Pancreas (tissue), 10 donors: ENCODE data around the gene TTC39C. TPM values are rescaled to one million over a fixed set of nuclear protein-coding genes. Genes with fewer than 3 reads are reported as not detected.

ENCODE experiments used
- ATAC-seq, 4 donors: fragments of 200-7000 bp; cut with Tn5 transposase; one replicate each; pipeline versions ENCODE4 v1.8.0 to v1.9.1; 2020; ENCODE audit warnings: mild to moderate bottlenecking in 4 of 4, moderate library complexity in 4 of 4
- DNase-seq, 6 donors: peaks; one replicate each; pipeline ENCODE4 v3.0.0-alpha.2; 2020
- FAIRE-seq: peaks from 2 replicates; lab custom pipeline; 2012; peaks lifted over from hg19 to GRCh38; lab: Jason Lieb, UNC
- H3K27ac ChIP-seq, 4 donors: fragments of 200-600 bp; sonication (generic); 1 replicate in 3 of 4; 2 replicates in 1 of 4; pipeline versions ENCODE4 v1.5.0 to v1.8.0; 2020
- H3K27me3 ChIP-seq, 4 donors: fragments of 200-600 bp; one replicate each; pipeline ENCODE4 v1.8.0; 2021
- H3K36me3 ChIP-seq, 3 donors: fragments of 200-600 bp; sonication (generic) in 1 of 3; one replicate each; pipeline versions ENCODE4 v1.5.0 to v1.8.0; 2020 to 2021
- H3K4me1 ChIP-seq, 3 donors: fragments of 200-600 bp; one replicate each; pipeline ENCODE4 v1.8.0; 2021
- H3K4me3 ChIP-seq, 4 donors: fragments of 200-600 bp; sonication (generic) in 2 of 4; one replicate each; pipeline versions ENCODE4 v1.5.0 to v1.8.0; 2020 to 2021
- H3K9me3 ChIP-seq, 4 donors: fragments of 200-600 bp; one replicate each; pipeline ENCODE4 v1.8.0; 2021
- CTCF ChIP-seq, 4 donors: fragments of 200-600 bp; sonication (generic) in 3 of 4; IDR thresholded peaks; one replicate each; pipeline versions ENCODE4 v1.5.0 to v1.8.0; 2021; ENCODE audit warnings: antibody characterized with exemption in 4 of 4
- WGBS, 2 donors: extraction: QIAGEN DNeasy Blood & Tissue Kit; methylation state at CpG; one replicate each; pipeline ENCODE4 v1.1.7; 2013; 5-methylcytosine and 5-hydroxymethylcytosine counted together
- intact Hi-C, 3 donors: fragments of 100-400 bp; cut with DNase I; formaldehyde crosslinking; loops; one replicate each; pipeline versions ENCODE4 v1.11.1 to v1.14.2; 2022
- polyA plus RNA-seq, 2 donors: library from polyadenylated mRNA; stranded (reverse); fragments of 200-250 nt; gene quantifications; one replicate each; pipeline ENCODE4 v1.2.3, GENCODE V29; 2013
- total RNA-seq, 6 donors: library from RNA; stranded (reverse); fragmentation: NEBNext Ultra II Directional in 4 of 6; extraction: Animal tissue kit (Norgen Biotek cat#: 25700) in 4 of 6; gene quantifications; one replicate each; pipeline versions ENCODE4 v1.2.1 to v1.2.4, GENCODE V29; 2021 to 2023
- donor health status: healthy with polysubstance abuse.
- donor health status: DM: no; HTN: no; CAD: no; lungs with moderate emphysema.
- donor health status: DM: no; HTN: no; CAD: no.
- donor health status: control.
- donor health status: control.
- donor health status: Bipolar disorder and iron deficiency.
- donor health status: DM: yes; HTN: yes; CAD: no.
- donor health status: DM: no; HTN: no; CAD: no.
- donor health status: DM: no; HTN: no; CAD: no.
- donor health status: DM: yes; HTN: yes; CAD: no.

The TTC39C gene
- total and polyA plus RNA-seq, 8 donors: 10.1 to 27.1 (median 14.2) TPM

GRCh38 chr18:24041691-24042090 is 27.1 kb downstream of the TTC39C start:
- FAIRE-seq: no peak
- no peak for DNase-seq
- no peaks in the 10 kb centered on the region for H3K36me3 ChIP-seq
- no peaks in the 10 kb centered on the region for H3K9me3 ChIP-seq
- 92 to 99% methylated on average over 4 of the region's 4 CpGs for WGBS, 2 donors
- no peak overlapping the region for H3K27ac ChIP-seq
- no peak overlapping the region for H3K4me3 ChIP-seq
- no peak for TF ChIP-seq CTCF (IDR thresholded peaks at IDR 0.05)
- ATAC-seq: no peak
- H3K27me3 ChIP-seq: no peaks in the 10 kb centered on the region
- H3K4me1 ChIP-seq: no peaks in the 10 kb centered on the region
- intact Hi-C loops: no loop called here

- 86 to 92% methylated on average over 6 of the region's 6 CpGs for WGBS, 2 donors
- Histone ChIP-seq H3K27ac (no peak overlapping the region), H3K36me3 (no peaks in the 10 kb centered on the region), H3K4me1 (no peaks in the 10 kb centered on the region), H3K9me3 (no peaks in the 10 kb centered on the region), H3K4me3 (no peak overlapping the region), H3K27me3 (no peaks in the 10 kb centered on the region)
- FAIRE-seq (no peak), ATAC-seq (no peak), DNase-seq (no peak)
- intact Hi-C loops: no loop called here
- no peak for TF ChIP-seq CTCF (IDR thresholded peaks at IDR 0.05)
These were observed 28.8 kb downstream of the TTC39C start for GRCh38 chr18:24043403-24043802.

DNA sequence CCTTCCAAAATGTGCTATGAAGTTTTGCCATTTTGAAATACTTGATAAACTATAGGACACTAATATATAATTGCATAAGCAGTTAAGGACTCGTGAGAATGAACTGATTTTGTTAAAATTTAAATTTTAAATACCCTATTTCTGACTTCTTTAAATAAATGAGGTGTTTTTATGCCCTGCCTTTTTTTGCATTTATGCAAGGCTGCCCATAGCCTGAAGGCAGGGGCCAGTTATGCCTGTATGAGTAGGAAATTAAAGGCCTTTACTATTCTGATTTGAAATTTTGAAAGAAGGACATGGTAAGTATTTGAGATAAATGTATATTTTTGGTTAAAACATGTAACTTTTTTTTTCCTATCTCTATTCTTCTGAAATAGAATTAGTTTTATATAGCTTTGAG is 33.7 kb downstream of the TTC39C start:
- WGBS, 2 donors: 96 to 98% methylated on average over 1 of the region's 1 CpG
- H3K27me3 ChIP-seq: no peaks in the 10 kb centered on the region
- no peak overlapping the region for H3K27ac ChIP-seq
- DNase-seq: no peak
- H3K4me1 ChIP-seq: peaks cover 12 to 33% (median 19%) of the 10 kb centered on the region in 3 donors
- ATAC-seq: no peak
- no peaks in the 10 kb centered on the region for H3K36me3 ChIP-seq
- TF ChIP-seq CTCF (IDR thresholded peaks at IDR 0.05): no peak
- no peak for FAIRE-seq
- no peak overlapping the region for H3K4me3 ChIP-seq
- intact Hi-C loops: no loop called here
- H3K9me3 ChIP-seq: no peaks in the 10 kb centered on the region

DNA sequence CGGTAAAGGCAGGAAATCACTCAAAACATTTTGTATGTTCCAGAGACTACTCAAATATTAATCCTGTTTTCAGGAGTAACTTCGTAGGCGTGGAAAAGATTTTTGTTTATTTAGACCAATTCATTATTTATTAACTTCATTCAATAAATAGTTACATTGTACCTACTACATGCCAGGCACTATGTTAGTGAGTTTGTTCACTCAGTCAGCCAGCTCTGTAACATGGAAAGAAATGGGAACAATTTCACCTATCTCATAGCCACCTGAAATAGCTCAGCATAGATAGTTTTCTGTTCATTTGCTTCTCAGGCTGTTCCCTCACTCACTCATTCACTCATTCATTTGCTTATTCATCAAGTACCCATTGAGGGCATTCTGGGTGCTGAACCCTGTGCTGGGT is 34.6 kb downstream of the TTC39C start:
- peak overlapping the region in 1 of 4 donors; percentile 35 for H3K27ac ChIP-seq
- no peak for TF ChIP-seq CTCF (IDR thresholded peaks at IDR 0.05)
- H3K36me3 ChIP-seq: no peaks in the 10 kb centered on the region
- intact Hi-C loops: no loop called here
- no peaks in the 10 kb centered on the region for H3K9me3 ChIP-seq
- H3K27me3 ChIP-seq: no peaks in the 10 kb centered on the region
- FAIRE-seq (no peak), ATAC-seq (peak in 3 of 4 donors; percentile 38 to 58 (median 54)), DNase-seq (no peak)
- WGBS, 2 donors: 15 to 17% methylated on average over 3 of the region's 3 CpGs
- H3K4me1 ChIP-seq: peaks cover 12 to 33% (median 19%) of the 10 kb centered on the region in 3 donors
- no peak overlapping the region for H3K4me3 ChIP-seq

DNA sequence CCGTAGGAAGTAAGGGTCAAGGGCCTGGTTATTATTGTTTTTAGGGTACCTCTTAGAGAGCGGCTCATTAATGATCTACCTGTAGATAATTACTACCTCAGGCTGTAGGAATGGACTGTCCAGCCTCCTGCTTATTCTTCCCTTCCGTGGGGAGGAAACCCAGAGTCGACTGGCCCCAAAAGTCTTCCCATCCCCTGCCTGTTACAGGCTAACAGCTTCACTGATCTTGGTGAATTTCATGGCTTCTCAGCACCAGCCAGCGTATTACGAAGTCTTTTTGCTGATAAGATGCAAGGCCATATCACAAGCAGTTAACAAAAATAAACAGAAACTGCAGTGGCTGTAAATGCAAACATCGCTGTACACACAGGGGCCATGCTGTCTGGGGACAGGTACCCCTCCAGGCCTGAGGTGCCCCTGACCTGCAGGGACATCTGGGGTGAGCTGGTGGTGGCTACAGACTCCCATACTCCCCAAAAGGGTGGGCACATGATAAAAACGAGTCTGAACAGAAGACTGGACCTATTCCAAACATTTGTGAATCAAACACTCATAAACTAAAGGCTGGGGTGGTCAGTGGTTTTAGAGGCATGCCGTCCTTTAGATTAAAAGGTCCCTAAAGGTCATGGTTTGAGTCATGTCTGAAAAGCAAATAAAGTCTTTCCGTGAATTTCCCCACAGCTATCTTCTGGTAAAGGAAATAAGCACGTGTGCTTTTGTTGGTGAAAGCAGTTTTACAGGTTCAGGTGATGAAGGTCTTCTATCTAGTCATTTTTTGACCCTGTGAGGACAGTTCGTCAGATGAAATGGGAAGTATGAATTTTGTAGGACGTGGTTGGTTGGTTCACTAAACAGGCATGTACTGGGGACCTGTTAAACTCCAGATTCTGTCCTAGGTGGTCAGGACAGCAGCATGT is 36.7 kb downstream of the TTC39C start:
- no peaks in the 10 kb centered on the region for H3K9me3 ChIP-seq
- FAIRE-seq: no peak

More for the DNA sequence above, 36.7 kb downstream of the TTC39C start:
- intact Hi-C loops: no loop called here
- Histone ChIP-seq H3K4me1 (peaks cover 12 to 33% (median 19%) of the 10 kb centered on the region in 3 donors), H3K36me3 (no peaks in the 10 kb centered on the region), H3K4me3 (no peak overlapping the region), H3K27ac (peak overlapping the region in 2 of 4 donors; percentile 47 to 72), H3K27me3 (no peaks in the 10 kb centered on the region)
- DNase-seq: peak in 2 of 6 donors; percentile 14 to 21
- no peak for TF ChIP-seq CTCF (IDR thresholded peaks at IDR 0.05)
- 23 to 27% methylated on average over 13 of the region's 13 CpGs for WGBS, 2 donors
- peak; percentile 73 to 86 (median 78) for ATAC-seq
